Measurements from ENCODE around the gene PRPF31. TPM values are rescaled to one million over a fixed set of nuclear protein-coding genes. Genes with fewer than 3 reads are reported as not detected.
"Not testable (repeated sequence)": the region's sequence is repeated elsewhere in the genome, so short reads cannot be mapped to it uniquely, and the experiment has no call there.

The PRPF31 gene
- total and polyA plus RNA-seq, 4 donors, result 34.1 to 54.1 (median 51.7) TPM

DNA sequence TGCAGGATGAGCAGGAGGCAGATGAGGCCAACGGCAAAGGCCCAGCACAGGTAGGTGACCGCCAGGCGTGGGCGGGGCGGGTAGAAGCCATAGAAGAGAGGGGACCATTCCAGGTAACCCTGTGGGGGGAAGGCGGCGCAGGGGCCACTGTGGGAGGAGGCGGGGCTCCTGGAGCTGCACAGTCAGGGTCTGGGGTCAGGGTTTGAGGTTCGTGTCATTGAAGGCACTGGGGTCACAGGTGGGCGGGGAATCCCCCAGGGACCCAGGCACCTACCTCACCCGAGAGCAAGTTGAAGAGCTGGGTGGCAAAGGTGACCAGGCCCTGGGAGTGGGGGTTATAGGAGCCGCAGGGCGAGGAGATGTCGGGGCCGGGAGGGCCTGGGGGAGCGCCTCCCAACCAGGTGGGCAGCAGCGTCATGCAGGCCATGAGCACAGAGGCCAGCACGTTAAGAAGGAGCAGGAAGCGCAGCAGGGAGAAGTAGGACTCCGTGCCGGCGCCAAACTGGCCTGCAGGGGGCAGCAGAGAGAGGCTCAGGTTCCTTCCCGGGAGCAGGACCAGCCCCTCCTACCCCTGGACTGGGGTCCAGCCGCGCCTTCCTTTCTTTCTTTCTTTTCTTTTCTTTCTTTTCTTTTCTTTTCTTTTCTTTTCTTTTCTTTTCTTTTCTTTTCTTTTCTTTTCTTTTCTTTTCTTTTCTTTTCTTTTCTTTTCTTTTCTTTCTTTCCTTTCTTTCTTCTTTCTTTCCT is 52.8 kb downstream of the PRPF31 start:
- Histone ChIP-seq H3K9me3 (ENCODE audit: control insufficient read depth in 4 of 4, insufficient read depth in 3 of 4, low read length in 3 of 4) (no peaks in the 10 kb centered on the region), H3K4me1 (ENCODE audit: control insufficient read depth in 5 of 5, insufficient read depth in 5 of 5, low read length in 5 of 5) (peaks cover 0 to 5% (median 0%) of the 10 kb centered on the region in 5 donors), H3K27ac (ENCODE audit: low read depth in 1 of 2, low read length in 1 of 2) (no peak overlapping the region), H3K36me3 (ENCODE audit: control insufficient read depth in 4 of 4, insufficient read depth in 4 of 4, low read length in 4 of 4) (no peaks in the 10 kb centered on the region), H3K4me3 (no peak overlapping the region), H3K27me3 (ENCODE audit: control insufficient read depth in 3 of 3, insufficient read depth in 3 of 3, low read length in 2 of 3) (peaks cover 0 to 2% (median 0%) of the 10 kb centered on the region in 3 donors), H3K9ac (ENCODE audit: insufficient read depth in 1 of 2, low read length in 2 of 2) (no peak overlapping the region)
- DNase-seq (peak; percentile 89 to 92 (median 91)), ATAC-seq (ENCODE audit: insufficient read depth, low FRiP score) (peak; percentile 83)
- peak; percentile 88 for TF ChIP-seq CTCF (IDR thresholded peaks at IDR 0.05; ENCODE audit: control extremely low read depth, extremely low read depth)
- WGBS, 2 donors, result 28 to 30% methylated on average over 24 to 25 of the region's 25 CpGs

DNA sequence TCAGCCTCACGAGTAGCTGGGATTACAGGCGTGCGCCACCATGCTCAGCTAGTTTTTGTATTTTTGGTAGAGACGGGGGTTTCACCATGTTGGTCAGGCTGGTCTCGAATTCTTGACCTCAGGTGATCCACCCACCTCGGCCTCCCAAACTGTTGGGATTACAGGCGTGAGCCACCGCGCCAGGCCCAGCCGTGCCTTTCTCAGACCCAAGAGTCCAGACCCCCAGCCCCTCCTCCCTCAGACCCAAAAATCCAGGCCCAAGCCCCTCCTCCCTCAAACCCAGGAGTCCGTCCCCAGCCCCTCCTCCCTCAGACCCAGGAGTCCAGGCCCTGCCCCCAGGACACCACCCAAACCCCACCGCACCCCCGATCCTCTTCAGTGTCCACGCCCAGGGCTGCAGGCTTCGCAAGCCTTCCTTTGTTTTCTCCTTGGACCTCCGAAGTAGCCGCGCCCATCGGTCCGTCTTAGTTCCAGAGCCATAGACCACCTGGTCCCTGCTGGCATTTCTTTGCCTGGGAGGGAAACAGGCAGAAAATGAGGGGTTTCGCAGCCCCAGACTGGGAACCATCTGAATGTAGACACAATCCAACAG is 53.7 kb downstream of the PRPF31 start:
- WGBS, 2 donors, result 86 to 89% methylated on average over 21 of the region's 21 CpGs
- H3K9ac ChIP-seq (ENCODE audit: insufficient read depth in 1 of 2, low read length in 2 of 2), result no peak overlapping the region
- H3K9me3 ChIP-seq (ENCODE audit: control insufficient read depth in 4 of 4, insufficient read depth in 3 of 4, low read length in 3 of 4), result no peaks in the 10 kb centered on the region
- peaks cover 0 to under 1% (median 0%) of the 10 kb centered on the region in 3 donors for H3K27me3 ChIP-seq (ENCODE audit: control insufficient read depth in 3 of 3, insufficient read depth in 3 of 3, low read length in 2 of 3)
- H3K4me1 ChIP-seq (ENCODE audit: control insufficient read depth in 5 of 5, insufficient read depth in 5 of 5, low read length in 5 of 5), result peaks cover 0 to 4% (median 0%) of the 10 kb centered on the region in 5 donors
- ATAC-seq (ENCODE audit: insufficient read depth, low FRiP score) (no peak), DNase-seq (no peak)
- H3K4me3 ChIP-seq, result no peak overlapping the region
- TF ChIP-seq CTCF (IDR thresholded peaks at IDR 0.05; ENCODE audit: control extremely low read depth, extremely low read depth), result no peak
- no peak overlapping the region for H3K27ac ChIP-seq (ENCODE audit: low read depth in 1 of 2, low read length in 1 of 2)
- no peaks in the 10 kb centered on the region for H3K36me3 ChIP-seq (ENCODE audit: control insufficient read depth in 4 of 4, insufficient read depth in 4 of 4, low read length in 4 of 4)

DNA sequence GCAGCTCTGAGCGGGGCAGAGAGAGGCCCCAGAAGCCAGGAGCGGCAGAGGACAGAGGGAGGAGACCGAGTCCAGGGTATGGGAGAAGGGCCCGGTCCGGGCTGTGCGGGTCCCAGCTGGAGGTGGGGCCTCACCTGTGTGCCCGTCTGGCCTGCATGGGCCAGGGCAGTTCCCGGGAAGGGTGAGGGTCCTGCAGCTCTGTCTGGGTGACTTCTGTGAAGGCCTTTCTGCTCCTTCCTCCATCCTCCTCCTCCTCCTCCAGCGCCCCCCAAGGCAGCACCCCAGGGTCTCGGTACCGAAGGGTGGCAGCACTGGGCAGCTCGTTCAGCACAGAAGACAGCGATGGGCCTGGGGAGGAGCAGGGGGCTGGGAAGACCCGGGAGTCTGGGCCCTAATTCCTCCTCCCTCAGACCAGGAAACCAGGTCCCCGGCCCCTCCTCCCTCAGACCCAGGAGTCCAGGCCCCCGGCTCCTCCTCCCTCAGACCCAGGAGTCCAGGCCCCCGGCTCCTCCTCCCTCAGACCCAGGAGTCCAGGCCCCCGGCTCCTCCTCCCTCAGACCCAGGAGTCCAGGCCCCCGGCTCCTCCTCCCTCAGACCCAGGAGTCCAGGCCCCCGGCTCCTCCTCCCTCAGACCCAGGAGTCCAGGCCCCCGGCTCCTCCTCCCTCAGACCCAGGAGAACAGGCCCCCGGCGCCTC is 56.3 kb downstream of the PRPF31 start:
- H3K27ac ChIP-seq (ENCODE audit: low read depth in 1 of 2, low read length in 1 of 2); H3K4me3 ChIP-seq; ATAC-seq (ENCODE audit: insufficient read depth, low FRiP score); H3K9ac ChIP-seq (ENCODE audit: insufficient read depth in 1 of 2, low read length in 2 of 2); H3K4me1 ChIP-seq (ENCODE audit: control insufficient read depth in 5 of 5, insufficient read depth in 5 of 5, low read length in 5 of 5); H3K36me3 ChIP-seq (ENCODE audit: control insufficient read depth in 4 of 4, insufficient read depth in 4 of 4, low read length in 4 of 4); H3K27me3 ChIP-seq (ENCODE audit: control insufficient read depth in 3 of 3, insufficient read depth in 3 of 3, low read length in 2 of 3); H3K9me3 ChIP-seq (ENCODE audit: control insufficient read depth in 4 of 4, insufficient read depth in 3 of 4, low read length in 3 of 4); DNase-seq: not testable (repeated sequence)
- 80 to 89% methylated on average over 15 to 20 of the region's 23 CpGs for WGBS, 2 donors
